ENCODE results near the gene MLX.

The MLX gene, protein sequence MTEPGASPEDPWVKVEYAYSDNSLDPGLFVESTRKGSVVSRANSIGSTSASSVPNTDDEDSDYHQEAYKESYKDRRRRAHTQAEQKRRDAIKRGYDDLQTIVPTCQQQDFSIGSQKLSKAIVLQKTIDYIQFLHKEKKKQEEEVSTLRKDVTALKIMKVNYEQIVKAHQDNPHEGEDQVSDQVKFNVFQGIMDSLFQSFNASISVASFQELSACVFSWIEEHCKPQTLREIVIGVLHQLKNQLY

DNA sequence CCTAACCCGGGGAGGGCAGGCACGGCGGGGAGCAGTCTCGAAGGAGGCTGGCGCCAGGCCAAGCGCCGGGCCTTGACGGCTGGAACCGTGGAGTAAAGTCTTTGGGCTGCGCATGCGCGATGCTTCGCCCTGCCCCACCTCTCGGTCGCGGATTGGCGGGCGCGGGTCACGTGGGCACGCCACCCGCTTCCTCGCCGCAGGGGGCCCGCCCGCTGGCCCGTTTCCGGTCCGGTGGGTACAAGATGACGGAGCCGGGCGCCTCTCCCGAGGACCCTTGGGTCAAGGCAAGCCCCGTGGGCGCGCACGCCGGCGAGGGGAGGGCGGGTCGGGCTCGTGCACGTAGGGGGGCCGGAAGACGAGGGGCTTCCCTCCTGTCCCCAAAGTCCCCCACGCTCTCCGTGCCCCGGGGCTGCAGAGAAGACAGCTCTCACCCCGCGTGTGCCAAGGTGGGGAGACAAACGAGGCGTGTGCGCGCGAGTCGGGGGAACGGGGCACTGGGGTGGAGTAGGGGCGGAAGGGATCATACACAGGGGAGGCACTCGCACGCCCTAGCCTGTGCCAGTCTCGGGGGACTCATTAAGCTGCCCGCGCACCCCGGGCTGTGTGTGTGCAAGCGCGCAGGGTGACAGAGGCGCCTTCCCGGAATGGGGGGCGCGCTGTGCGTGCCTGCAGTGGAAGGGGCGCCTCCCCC lies at the start of gene MLX:
Gene MLX, plus strand, starts transcription at position 218 of the 691 bp plus-strand sequence. Its CDS starts 25 bp downstream, at position 243.
- DNase-seq (ENCODE audit: low read depth), result peak; percentile 88

DNA sequence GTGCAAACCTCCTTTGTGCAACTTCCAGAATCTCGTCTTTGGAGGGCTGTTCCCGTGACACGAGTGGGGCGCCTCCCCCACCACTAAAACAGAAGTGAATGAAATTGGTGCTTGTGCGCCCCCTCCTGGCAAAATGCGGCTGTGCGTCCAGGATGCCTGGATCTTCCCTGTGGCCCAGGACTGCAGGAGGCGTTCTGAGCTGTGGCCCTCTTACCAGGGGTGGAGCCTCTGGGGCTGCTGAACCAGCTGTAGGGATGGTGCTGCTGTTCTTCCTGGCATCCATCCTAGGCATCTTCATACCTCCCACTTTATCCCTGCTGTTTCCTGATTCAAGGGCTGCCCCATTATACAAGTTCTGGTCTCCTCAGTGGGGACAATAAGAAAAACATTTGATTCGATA lies 49.4 kb upstream of the MLX start:
- DNase-seq (ENCODE audit: low read depth), result peak; percentile 69

DNA sequence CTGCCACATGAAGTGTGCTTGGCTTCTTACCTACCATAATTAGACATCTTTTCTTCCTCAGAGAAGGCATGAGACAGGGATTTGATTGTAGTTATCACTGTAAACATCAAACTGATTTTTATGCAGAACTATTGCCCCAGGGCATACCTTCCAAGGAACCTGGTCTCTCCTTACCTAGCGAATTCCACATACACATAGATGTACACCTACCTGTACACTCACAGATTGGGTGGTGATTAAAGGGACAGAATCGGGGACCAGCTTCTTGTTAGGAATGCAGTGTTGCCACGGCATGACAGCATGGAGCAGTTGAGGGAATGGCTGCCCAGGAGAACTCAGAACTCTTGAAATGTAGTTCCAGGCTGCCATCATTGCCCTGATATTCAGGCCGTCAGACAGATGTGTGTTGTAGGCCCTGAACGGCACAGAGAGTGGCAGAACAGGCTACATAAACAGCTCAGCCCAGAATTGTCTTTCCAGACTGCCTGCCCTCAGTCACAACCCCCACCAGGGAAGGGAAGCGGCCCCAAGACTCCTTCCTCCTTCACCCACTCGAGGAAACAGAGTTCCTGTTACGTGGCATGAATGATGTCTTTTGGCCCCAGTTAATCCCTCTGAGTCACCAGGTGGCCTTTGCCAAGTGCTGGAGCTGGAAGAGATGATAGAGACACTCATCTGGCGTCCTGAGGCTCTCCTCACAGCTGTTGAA lies 48.7 kb upstream of the MLX start:
- no peak for DNase-seq (ENCODE audit: low read depth)

DNA sequence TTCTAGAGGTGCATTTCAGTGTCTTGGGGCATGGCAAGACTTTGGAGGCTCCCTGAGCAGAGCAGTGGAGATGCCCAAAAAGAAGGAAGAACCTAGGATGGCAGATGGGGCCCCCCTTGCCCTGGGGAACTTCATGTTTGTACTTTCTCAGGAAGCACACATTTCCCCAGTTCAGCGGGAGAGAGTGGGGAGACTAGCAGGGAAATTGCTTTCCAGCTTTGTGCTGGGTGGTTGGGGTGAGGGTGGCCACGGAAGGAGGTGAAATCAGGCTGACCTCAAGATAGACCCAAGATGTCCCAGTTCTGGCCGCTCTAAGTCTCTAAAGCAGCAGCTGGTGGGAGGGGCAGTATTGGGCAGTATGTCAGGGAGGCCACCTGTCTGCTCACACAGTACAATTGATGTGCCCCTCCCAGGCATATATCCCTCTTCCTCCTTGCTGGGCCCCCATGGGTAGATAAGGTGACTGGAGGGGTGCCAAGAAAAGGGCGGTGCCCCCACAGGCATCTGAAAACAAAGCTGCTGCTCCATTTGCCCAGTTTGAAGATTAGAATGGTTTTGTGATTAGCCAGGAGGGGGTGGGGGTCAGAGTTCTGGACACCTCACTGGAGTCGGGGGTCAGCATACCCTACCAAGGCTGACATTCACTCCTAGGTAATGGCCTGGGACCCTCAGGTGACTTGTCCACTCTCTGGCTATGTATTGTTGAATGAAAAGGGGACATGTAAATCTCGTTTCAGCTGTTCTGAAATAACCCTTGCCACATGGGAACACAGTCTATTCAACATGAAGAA lies 48.0 kb upstream of the MLX start:
- DNase-seq (ENCODE audit: low read depth), result no peak

DNA sequence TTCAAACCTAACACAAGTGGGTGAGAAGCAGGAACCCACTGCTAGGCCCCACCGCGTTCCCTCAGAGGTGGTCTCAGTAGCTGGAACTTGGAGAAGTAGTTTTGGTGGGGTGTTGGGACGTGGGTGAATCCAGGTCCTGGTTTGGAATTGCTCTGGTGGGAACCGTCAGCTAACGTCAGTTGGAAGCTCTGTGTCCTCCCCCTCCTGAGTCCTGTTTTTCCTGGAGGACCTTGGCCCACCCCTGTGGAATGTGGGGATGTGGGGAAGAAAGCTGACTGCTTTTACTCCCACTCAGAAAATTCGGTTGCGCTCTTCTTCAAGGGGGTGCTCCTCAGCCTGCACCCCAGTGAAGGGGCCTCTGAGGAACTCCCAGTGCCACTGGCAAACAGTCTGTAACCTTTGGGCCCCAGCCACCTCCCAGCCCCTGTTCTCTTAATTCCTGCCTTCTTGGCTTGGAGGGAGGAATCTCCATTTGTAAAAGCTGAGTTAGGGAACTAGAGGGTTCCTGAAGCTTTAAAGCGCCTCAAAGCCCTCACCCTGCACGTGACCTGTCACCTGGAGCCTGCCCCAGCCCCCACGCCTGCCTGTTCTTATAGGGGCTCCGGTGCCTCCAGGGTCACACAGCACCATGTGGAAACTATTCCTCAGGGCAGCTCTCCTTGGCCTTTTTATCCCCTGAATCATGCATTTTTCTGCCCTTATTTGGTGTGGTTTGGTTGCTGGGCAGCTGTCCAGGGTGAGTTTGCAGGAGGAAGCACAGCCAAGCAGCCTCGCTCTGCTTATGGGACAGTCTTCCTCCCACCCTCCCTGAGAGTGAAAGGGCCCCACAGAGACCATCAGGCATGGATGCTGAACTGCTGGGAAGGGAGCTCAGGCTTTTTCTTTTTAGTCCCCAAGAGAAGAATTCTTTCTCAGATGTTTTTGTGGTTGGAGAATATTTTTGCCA lies 47.1 kb upstream of the MLX start:
- no peak for DNase-seq (ENCODE audit: low read depth)

DNA sequence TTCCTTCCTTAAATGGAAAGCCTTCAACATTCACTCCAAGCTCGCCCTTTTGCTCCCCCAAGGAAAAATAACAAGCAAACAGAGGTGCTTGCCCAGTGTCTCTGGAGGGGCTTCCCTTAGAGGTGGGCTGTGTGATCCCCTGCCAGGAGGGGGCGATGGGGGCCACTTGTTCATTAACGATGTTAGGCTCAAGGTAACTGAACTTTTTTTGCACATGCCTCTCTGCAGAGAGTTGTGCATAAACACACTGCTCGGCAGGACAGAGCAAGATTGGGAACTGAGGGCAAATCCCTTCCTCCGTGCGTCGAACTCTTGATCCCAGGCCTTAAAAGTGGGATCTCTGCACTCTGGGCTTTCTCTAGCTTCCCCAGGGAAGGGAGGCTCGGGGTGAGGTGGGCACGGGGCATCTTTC lies 46.4 kb upstream of the MLX start:
- peak; percentile 23 for DNase-seq (ENCODE audit: low read depth)

DNA sequence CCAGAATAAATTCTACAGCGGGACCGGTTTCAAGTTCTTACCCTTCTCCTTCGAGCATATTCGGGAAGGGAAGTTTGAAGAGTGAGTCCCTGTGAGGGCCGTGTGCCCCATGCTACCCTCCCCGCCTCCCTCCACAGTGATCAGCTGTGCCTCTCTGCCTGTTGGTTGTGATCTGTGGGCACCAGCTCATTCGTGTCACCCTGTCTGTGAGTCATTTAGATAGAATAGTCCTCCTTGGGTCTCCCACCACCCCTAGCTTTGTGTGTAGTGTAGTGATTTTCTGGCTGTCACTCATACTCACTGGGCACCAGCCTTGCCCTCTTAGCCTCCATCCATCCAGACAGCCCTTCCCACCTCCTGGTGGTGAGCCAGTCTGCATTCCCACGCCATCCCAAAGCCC lies 45.9 kb upstream of the MLX start:
- no peak for DNase-seq (ENCODE audit: low read depth)

DNA sequence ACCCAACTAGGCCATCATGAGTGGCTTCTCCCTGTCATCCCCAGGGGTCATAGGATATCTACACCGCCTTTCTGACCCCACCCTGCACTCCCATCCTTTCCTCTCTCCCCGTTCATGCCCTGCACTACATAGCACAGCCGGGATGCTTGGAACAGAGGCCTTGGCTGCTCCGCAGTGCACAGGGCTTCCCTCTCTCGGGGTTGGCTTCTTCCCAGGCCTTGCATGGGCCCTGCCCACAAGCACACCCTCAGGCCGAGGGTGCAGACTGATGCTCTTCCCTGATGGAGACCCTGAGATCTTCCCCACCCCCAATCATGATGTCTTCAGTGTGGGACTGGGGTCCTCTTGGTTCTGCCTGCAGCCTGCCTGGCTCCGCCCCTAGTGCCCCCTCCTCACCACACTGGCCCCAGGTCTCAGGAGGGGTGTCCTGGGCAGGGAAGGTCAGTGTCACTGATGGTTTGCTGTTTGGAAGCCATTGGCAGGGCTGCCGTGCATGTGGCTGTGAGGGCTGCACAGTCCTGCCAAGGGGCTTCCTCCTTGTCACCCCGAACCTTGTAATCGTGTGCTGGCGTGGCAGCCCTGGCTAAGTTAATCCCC lies 45.1 kb upstream of the MLX start:
- DNase-seq (ENCODE audit: low read depth), result no peak

DNA sequence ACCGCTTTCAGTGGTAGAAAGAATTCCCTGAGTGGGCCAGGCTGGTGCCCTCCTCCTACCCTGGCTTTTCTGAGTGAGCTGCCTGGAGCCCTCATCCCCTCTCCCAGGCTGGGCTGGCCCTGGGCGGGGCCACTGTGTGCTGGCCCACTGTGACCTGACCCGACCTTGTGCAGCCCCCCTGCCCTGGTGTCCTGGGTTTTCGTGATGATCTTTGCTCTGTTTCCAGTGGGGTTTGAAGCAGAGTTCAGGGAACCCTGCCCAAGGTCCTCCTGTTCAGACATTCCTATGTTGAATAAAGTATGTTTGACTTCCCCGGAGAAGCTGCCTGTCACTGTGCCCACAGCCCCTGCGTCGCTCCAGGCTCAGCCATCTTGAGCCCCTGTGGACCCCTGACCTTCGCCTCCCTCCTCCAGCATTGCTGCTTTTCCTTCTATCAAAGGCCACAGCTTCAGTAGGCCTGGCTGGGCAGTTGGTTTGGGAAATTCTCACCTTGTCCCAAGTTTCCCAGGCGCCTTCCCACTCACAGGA lies 44.6 kb upstream of the MLX start:
- no peak for DNase-seq (ENCODE audit: low read depth)

DNA sequence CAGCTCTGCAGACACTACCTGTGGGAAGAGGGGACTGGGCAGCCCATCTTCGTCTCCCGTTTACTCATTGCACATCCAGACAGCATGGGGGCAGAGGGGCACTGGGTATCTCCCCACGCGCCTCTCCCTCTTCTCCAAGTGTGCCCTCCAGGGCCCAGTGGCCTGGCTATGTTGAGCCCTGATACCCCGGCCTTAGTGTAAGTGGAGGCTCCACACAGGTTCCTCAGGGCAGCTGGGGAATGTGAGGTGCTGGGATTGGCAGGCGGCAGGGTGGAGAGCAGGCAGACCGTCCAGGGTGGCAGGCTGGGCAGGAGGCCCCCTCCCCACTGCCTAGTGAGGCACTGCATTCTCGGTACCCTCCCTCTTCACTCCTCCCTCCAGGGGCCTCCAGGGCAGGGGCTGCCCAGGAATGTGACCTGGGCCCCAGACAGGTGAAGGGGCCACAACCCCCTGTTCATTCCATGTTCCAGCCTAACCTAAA lies 44.1 kb upstream of the MLX start:
- no peak for DNase-seq (ENCODE audit: low read depth)

DNA sequence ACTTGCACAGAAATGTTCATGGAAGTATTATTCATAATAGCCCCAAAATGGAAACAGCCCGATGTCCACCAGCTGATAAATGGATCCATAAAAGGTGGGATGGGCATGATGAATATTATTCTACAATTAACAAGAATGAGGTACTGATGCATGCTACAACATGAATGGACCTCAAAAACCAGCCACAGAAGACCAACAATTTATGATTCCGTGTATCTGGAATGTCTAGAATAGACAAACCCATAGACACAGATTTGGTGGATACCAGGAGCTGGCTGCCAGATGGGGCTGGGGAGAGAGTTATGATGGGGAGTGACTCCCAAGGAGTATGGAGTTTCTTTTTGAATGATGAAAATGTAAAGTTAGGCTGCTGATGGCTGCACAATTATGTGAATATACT lies 41.7 kb upstream of the MLX start:
- DNase-seq (ENCODE audit: low read depth), result no peak

DNA sequence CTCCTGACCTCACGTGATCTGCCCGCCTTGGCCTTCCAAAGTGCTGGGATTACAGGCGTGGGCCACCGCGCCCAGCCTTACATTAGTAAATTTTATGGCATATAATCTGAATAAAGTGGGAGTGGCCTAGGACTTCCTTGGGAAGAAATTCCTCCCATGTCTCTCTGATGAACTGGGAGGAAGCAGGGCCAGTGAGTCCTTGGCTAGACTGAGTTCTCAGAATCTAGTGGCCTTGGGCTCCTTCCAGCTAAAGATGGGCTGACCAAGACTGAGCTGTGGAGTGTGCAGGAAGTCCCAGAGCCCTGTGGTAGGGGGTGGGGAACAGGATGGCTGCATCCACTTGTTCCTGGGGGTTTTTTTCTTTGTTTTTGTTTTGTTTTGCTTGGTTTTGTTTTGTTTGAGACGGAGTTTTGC lies 40.9 kb upstream of the MLX start:
- no peak for DNase-seq (ENCODE audit: low read depth)

DNA sequence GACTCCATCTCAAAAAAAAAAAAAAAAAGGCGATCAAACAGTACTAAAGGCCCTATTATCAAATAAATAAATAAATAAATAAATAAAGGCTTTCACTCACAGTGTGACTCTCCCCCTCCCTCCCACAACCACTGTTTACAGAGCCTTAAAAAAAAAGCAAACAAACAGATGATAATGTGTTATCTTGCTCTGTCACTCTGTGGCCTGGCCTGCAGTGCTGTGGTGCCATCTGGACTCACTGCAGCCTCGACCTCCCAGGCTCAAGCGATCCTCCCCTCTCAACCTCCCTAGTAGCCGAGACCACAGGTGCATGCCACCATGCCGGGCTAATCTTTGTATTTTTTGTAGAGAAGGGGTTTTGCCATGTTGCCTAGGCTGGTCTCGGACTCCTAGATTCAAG lies 39.0 kb upstream of the MLX start:
- DNase-seq (ENCODE audit: low read depth), result no peak

DNA sequence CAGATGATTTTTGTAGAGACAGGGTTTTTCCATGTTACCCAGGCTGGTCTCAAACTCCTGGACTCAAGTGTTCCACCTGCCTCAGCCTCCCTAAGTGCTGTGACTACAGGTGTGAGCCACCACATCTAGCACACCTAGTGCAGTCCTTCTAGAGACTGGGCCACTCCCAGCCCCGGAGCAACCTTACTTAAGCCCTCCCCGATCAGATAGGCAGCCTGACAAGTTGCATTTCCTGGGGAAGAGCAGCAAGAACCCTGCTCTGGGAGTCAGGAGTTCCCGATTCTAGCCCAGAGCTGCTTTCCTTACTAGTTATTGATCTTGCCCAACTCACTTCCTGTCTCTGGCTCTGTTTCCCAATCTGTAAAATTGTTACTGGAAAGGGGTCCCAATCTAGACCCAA lies 37.8 kb upstream of the MLX start:
- no peak for DNase-seq (ENCODE audit: low read depth)

DNA sequence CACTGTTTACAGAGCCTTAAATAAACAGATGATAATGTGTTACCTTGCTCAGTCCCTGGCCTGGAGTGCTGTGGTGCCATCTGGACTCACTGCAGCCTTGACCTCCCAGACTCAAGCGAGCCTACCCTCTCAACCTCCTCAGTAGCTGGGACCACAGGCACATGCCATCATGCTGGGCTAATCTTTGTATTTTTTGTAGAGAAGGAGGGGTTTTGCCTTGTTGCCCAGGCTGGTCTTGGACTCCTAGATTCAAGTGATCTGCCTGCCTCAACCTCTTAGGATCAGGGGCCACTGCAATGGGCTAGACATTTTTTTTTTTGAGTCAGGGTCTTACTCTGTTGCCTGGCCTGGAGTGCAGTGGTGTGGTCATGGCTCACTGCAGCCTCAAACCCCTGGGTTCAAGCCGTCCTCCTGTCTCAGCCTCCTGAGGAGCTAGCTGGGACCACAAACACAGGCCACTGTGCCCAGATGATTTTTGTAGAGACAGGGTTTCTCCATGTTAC lies 35.9 kb upstream of the MLX start:
- no peak for DNase-seq (ENCODE audit: low read depth)

DNA sequence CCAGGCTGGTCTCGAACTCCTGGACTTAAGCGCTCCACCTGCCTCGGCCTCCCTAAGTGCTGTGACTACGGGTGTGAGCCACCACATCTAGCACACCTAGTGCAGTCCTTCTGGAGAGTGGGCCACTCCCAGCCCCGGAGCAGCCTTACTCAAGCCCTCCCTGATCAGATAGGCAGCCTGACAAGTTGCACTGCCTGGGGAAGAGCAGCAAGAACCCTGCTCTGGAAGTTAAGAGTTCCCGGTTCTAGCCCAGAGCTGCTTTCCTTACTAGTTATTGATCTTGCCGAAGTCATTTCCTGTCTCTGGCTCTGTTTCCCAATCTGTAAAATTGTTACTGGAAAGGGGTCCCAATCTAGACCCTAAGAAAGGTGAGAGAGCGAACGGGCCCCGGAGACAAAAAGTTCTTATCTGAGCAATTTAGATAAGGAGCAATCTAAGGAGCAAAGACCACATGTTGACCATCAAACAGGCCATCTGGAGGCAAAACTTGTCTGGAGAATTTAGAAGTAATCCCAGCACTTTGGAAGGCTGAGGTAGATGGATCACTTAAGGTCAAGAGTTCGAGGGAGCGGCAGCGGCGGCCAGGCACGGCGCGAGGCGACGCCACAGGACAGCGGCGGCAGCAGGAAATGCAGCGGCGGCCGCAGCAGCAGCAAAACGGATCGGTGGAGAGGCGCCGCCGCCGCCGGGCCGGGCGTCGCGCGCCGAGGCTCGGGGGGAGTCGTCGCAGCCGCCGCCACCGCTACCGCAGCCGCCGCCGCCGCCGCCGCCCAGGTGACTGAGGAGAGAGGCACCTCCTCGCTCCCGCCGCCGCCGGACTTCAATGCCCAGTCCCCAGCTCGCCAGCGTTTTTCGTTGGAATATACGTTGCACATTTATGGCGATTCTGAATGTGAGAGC lies 35.2 kb upstream of the MLX start:
- peak; percentile 20 for DNase-seq (ENCODE audit: low read depth)

DNA sequence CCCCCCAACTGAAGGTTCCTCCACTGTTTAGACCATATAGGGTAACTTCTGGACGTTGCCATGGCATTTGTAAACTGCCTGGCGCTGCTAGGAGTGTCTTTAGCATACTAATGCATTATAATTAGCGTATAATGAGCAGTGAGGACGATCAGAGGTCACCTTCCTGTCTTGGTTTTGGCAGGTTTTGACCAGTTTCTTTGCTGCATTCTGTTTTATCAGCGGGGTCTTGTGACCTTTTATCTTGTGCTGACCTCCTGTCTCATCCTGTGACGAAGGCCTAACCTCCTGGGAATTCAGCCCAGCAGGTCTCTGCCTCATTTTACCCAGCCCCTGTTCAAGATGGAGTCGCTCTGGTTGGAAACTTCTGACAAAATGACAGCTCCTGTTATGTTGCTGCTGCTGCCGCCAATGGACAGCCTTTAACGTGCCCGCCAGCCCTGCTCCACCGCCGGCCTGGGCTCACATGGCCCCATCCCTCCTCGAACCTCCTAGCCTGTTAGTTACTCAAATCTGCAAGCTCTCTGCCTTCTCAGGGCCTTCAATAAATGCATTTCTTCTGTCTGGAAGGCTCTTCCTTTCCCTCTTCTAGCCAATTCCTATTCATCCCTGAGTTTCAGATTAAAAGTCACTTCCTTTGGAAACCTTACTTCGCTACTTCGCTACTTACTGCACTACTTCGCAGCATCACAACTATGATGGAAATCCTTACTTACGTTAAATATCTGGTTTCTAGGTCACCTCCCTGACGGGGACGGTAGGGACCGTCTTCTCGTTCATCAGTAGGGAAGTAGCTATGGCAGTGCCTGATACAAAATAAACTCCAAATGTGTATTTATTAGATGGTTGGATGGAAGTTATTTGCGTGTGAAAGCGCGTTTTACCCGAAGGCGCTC lies 31.5 kb upstream of the MLX start:
- DNase-seq (ENCODE audit: low read depth), result no peak

DNA sequence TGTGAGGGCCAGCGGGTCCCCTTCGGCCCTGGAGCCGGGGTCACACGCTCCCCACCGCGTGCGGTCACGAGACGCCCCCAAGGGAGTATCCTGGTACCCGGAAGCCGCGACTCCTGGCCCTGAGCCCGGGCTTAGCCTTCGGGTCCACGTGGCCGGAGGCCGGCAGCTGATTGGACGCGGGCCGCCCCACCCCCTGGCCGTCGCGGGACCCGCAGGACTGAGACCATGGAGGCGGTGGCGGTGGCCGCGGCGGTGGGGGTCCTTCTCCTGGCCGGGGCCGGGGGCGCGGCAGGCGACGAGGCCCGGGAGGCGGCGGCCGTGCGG lies 30.9 kb upstream of the MLX start, which contains the start of gene NAGLU:
Gene NAGLU, plus strand, starts transcription at position 194 of the 324 bp plus-strand sequence. Its CDS starts 32 bp downstream, at position 226.
- DNase-seq (ENCODE audit: low read depth), result peak; percentile 74

Measured in activated gamma-delta T cell treated with anti-CD3 and anti-CD28 coated beads, Interleukin-2, amount 50 U/mL, for 16 hours (primary cell).